NT2/D1 (cell line): ENCODE results near the gene RSRC1.

ENCODE experiments used
- DNase-seq: peaks from one replicate; pipeline ENCODE4 v3.0.0-alpha.2; 2011; ENCODE audit warnings: low read depth, low spot score
- H3K27me3 ChIP-seq: 2 replicates; pipeline ENCODE4 v1.6.0; 2011; ENCODE audit warnings: mild to moderate bottlenecking; ENCODE audit not compliant: insufficient read length, insufficient read depth
- H3K36me3 ChIP-seq: 2 replicates; pipeline ENCODE4 v1.6.1; 2011; ENCODE audit warnings: mild to moderate bottlenecking, low read length, mixed read lengths; ENCODE audit not compliant: insufficient read depth, insufficient read length
- H3K4me1 ChIP-seq: 2 replicates; pipeline ENCODE4 v1.5.1; 2011; ENCODE audit not compliant: insufficient read depth, insufficient read length
- H3K4me3 ChIP-seq: 2 replicates; pipeline ENCODE4 v1.5.1; 2011; ENCODE audit warnings: low read depth; ENCODE audit not compliant: insufficient read length
- H3K9ac ChIP-seq: 2 replicates; pipeline ENCODE4 v1.6.0; 2011; ENCODE audit warnings: low read depth; ENCODE audit not compliant: insufficient read length
- H3K9me3 ChIP-seq: 2 replicates; pipeline ENCODE4 v1.5.1; 2011; ENCODE audit warnings: mild to moderate bottlenecking, low read length; ENCODE audit not compliant: insufficient read depth
- SUZ12 ChIP-seq: IDR thresholded peaks from 2 replicates; pipeline ENCODE4 v1.6.1; 2011; ENCODE audit not compliant: insufficient read length, insufficient read depth; ENCODE audit errors: extremely low read depth
- YY1 ChIP-seq: IDR thresholded peaks from 2 replicates; pipeline ENCODE4 v1.6.1; 2011; ENCODE audit not compliant: insufficient read length, insufficient read depth
- ZNF274 ChIP-seq: IDR thresholded peaks from 2 replicates; pipeline ENCODE4 v1.6.1; 2011; ENCODE audit warnings: mild to moderate bottlenecking, low read depth, low read length

RSRC1 gene

DNA sequence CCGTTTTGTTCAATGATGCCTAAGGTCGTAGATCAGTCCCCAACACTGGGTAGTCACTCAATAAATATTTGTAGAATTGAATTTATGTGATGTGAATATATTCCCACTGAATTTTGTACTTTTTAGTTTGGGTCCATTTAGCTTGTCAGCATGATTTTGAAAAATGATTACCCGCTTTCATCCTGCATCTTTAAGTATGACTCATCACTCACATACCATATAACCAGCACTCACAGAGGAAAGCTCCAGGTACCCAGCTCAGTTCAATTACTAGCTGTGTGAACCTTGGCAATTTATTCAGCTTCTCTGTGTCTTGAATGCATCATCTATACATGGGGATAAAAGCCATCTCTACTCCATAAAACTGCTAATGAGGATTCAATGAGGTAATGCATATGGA lies 458.9 kb downstream of the RSRC1 start:
- H3K9ac ChIP-seq: no peak overlapping the region
- no peaks in the 10 kb centered on the region for H3K4me1 ChIP-seq
- no peak overlapping the region for H3K4me3 ChIP-seq
- TF ChIP-seq SUZ12: no peak
- no peak for TF ChIP-seq YY1
- TF ChIP-seq ZNF274: no peak
- peaks cover 7% of the 10 kb centered on the region for H3K27me3 ChIP-seq
- H3K9me3 ChIP-seq: no peaks in the 10 kb centered on the region
- H3K36me3 ChIP-seq: no peaks in the 10 kb centered on the region
- DNase-seq: no peak

DNA sequence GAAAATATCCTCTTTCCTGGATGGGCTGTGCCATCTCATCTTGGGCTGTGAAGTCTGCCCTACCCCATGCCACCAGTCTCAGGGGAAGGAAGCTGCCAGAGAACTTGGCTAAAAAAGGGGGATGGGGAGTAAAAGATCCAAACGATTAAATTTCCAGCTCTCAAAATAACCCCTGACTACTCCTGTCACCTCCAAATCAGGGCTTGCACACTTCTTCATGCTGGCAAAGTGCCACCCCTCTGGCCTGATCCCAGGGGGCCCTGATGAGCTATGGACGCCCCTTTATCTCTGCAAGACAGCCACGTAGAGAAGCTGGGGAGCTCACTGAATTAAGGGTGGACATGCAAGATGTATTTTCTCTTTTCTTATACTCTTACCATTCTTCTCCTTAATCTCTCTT lies 459.9 kb downstream of the RSRC1 start:
- no peak overlapping the region for H3K4me3 ChIP-seq
- H3K9me3 ChIP-seq: no peaks in the 10 kb centered on the region
- no peak for DNase-seq
- no peaks in the 10 kb centered on the region for H3K4me1 ChIP-seq
- H3K27me3 ChIP-seq: peaks cover 7% of the 10 kb centered on the region
- TF ChIP-seq YY1: no peak
- H3K36me3 ChIP-seq: no peaks in the 10 kb centered on the region
- no peak overlapping the region for H3K9ac ChIP-seq

DNA sequence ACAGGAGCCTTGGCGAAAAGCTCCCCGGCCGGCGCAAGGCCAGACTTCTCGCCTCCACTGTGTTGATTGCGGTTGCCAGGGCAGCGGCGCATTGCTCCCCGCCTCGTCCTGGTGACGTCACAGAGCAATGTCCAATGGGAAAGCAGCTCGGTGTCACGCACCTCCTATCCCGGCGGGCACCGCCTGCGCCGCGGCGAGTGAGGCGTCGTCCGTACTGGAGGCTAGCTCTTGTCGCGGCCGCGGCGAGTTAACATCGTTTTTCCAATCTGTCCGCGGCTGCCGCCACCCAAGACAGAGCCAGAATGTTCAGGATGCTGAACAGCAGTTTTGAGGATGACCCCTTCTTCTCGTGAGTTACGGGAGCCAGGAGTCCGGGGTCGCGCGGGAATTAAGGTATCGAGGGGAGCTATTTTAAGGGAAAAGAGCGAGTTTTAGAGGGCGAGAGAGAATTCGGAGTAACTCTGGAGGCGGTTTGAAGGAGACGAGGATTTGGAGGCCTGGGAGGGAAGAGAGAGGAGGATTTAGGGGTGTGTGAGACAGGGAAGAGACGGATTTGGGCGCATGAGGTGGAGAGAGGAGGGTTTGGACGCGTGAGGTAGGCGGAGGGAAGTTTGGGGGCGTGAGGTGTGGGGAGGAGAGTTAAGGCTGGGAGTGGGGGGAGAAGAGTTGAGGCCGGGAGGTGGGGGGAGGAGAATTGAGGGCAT lies 461.3 kb downstream of the RSRC1 start, which contains the start of gene MLF1:
Gene MLF1 (plus strand): TSS at position 196 of the 704 bp plus-strand sequence. CDS start 107 bp downstream, at position 303.
- H3K9ac ChIP-seq: no peak within 1 kb of the TSS
- TF ChIP-seq ZNF274: no peak
- TF ChIP-seq YY1: no peak
- no peak for TF ChIP-seq SUZ12

DNA sequence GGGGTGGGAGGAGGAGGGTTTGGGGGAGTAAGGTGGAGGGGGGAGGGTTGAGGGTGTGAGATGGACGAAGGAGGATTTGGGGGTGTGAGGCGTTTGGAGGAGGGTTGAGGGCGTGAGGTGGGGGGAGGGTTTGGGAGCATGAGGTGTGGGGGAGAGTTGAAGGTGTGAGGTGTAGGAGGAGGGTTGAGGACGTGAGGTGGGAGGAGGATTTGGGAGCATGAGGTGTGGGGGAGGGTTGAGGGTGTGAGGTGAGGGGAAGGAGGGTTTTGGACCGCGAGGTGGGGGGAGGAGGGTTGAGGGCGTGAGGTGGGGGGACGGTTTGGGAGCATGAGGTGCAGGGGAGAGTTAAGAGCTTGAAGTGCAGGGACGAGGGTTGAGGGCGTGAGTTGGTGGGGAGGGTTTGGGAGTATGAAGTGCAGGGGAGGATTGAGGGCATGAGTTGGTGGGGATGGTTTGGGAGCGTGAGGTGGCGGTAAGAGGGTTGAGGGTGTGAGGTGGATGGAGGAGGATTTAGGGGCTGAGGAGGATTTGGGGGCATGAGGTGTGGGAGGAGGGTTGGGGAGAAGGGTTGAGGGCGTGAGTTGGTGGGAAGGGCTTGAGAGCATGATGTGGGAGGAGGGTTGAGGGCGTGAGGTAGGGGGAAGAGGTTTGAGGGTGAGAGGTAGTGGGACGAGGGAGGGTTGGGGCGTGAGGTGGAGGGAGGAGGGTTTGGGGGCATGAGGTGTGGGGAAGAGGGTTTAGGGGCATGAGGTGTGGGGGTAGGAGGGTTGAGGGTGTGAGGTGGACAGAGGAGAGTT lies 462.3 kb downstream of the RSRC1 start:
- H3K36me3 ChIP-seq: no peaks in the 10 kb centered on the region
- H3K27me3 ChIP-seq: peaks cover 7% of the 10 kb centered on the region
- no peak overlapping the region for H3K9ac ChIP-seq
- DNase-seq: no peak
- H3K4me1 ChIP-seq: no peaks in the 10 kb centered on the region
- no peak overlapping the region for H3K4me3 ChIP-seq
- no peaks in the 10 kb centered on the region for H3K9me3 ChIP-seq
- no peak for TF ChIP-seq SUZ12
- no peak for TF ChIP-seq ZNF274
- TF ChIP-seq YY1: no peak

More for the DNA sequence above, 461.3 kb downstream of the RSRC1 start, which contains the start of gene MLF1:
- H3K4me3 ChIP-seq: peak within 1 kb of the TSS; percentile 33
- H3K36me3 ChIP-seq: no peaks in the 10 kb centered on the region
- H3K27me3 ChIP-seq: peaks cover 7% of the 10 kb centered on the region
- DNase-seq: peak; percentile 57
- no peaks in the 10 kb centered on the region for H3K4me1 ChIP-seq
- no peaks in the 10 kb centered on the region for H3K9me3 ChIP-seq

DNA sequence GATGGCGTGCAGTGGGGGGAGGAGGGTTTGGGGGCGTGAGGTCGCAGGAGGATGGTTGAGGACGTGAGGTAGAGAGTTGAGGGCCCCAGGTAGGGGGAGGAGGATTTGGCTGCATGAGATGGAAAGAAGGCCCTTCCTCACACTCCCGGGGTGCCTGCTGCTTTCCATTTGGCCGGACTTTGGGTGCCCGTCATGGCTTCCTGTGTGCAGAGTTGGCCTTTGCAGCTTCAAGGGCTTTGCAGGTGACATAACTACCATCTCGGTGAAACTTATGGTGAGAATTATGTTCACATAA lies 462.8 kb downstream of the RSRC1 start:
- Histone ChIP-seq H3K4me3 (no peak overlapping the region), H3K4me1 (no peaks in the 10 kb centered on the region), H3K36me3 (no peaks in the 10 kb centered on the region), H3K27me3 (peaks cover 7% of the 10 kb centered on the region), H3K9ac (no peak overlapping the region), H3K9me3 (no peaks in the 10 kb centered on the region)
- TF ChIP-seq SUZ12 (no peak), ZNF274 (no peak), YY1 (no peak)
- DNase-seq: no peak

DNA sequence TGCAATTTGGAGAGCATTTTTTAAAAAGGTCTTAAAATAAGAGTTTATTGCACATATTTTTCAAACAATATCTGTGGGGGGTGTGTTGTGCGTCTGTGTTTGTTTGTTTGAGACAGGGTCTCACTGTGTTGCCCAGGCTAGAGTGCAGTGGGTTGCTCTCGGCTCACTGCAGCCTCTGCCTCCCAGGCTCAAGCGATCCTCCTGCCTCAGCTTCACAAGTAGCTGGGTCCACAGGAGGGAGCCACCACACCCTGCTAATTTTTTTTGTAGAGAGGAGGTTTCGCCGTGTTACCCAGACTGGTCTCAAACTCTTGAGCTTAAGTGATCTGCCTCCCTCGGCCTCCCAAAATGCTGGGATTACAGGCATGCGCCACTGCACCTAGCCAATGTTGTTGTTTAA lies 463.8 kb downstream of the RSRC1 start:
- H3K36me3 ChIP-seq: no peaks in the 10 kb centered on the region
- no peak overlapping the region for H3K4me3 ChIP-seq
- no peak overlapping the region for H3K9ac ChIP-seq
- no peaks in the 10 kb centered on the region for H3K4me1 ChIP-seq
- H3K9me3 ChIP-seq: no peaks in the 10 kb centered on the region
- H3K27me3 ChIP-seq: peaks cover 7% of the 10 kb centered on the region
- TF ChIP-seq ZNF274 (no peak), YY1 (no peak), SUZ12 (no peak)
- no peak for DNase-seq

DNA sequence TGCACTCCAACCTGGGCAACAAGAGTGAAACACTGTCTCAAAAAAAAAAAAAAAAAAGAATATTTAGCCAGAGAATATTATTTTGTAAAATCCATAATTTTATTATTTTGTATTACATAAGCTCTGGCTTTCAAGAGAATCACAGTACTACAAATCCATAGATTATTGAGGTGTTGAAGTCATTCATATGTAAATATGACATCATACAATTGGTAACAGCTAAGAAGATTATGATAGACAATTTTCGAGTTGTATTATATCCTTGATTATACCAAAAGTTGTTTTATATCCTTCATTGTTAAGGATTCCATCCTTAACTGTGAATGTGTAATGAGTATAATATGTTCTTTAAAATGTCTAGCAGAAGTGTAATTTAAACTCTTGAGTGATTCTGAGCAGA lies 464.8 kb downstream of the RSRC1 start:
- Histone ChIP-seq H3K9me3 (no peaks in the 10 kb centered on the region), H3K27me3 (peaks cover 7% of the 10 kb centered on the region), H3K4me3 (no peak overlapping the region), H3K36me3 (no peaks in the 10 kb centered on the region), H3K4me1 (no peaks in the 10 kb centered on the region), H3K9ac (no peak overlapping the region)
- TF ChIP-seq SUZ12: no peak
- TF ChIP-seq ZNF274: no peak
- TF ChIP-seq YY1: no peak
- DNase-seq: no peak
